Measurements from ENCODE around the gene ZFYVE28. TPM values are rescaled to one million over a fixed set of nuclear protein-coding genes. Genes with fewer than 3 reads are reported as not detected.

ZFYVE28 gene
- total and polyA plus RNA-seq, 7 donors: 1.7 to 7.7 (median 3.4) TPM

DNA sequence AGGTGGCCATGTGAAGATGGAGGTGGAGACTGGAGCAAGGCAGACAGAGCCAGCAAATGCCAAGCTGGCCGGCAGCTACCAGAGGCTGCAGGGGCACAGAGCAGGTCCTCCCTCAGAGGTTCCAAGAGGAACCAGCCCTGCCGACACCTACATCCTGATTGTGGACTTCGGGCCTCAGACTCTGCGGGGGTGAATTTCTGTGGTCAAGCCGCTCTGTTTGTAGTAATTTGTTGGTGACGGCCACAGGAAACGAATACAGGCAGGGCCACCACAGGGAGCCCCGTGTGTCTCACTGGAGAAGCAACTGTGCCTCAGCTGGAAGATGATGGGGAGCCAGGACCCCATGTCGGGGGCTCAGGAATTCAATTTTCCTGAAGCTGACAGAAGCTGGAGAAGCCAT is 28.3 kb downstream of the ZFYVE28 start:
- 77 to 83% (median 81%) methylated on average over 9 of the region's 9 CpGs for whole genome bisulfite sequencing, 3 donors
- no peak for ATAC-seq
- Histone ChIP-seq H3K27ac (no peak overlapping the region), H3K4me1 (peaks cover 22% of the 10 kb centered on the region), H3K27me3 (ENCODE audit: insufficient read depth in 3 of 3, low read length in 2 of 3) (no peaks in the 10 kb centered on the region), H3K36me3 (ENCODE audit: insufficient read depth in 1 of 2, low read depth in 1 of 2) (no peaks in the 10 kb centered on the region), H3K9me3 (no peaks in the 10 kb centered on the region), H3K4me3 (no peak overlapping the region)
- TF ChIP-seq, protein P1, sequence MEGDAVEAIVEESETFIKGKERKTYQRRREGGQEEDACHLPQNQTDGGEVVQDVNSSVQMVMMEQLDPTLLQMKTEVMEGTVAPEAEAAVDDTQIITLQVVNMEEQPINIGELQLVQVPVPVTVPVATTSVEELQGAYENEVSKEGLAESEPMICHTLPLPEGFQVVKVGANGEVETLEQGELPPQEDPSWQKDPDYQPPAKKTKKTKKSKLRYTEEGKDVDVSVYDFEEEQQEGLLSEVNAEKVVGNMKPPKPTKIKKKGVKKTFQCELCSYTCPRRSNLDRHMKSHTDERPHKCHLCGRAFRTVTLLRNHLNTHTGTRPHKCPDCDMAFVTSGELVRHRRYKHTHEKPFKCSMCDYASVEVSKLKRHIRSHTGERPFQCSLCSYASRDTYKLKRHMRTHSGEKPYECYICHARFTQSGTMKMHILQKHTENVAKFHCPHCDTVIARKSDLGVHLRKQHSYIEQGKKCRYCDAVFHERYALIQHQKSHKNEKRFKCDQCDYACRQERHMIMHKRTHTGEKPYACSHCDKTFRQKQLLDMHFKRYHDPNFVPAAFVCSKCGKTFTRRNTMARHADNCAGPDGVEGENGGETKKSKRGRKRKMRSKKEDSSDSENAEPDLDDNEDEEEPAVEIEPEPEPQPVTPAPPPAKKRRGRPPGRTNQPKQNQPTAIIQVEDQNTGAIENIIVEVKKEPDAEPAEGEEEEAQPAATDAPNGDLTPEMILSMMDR (IDR thresholded peaks at IDR 0.05): no peak
- intact Hi-C loops (cut with DNase I): no loop called here
- DNase-seq: no peak

DNA sequence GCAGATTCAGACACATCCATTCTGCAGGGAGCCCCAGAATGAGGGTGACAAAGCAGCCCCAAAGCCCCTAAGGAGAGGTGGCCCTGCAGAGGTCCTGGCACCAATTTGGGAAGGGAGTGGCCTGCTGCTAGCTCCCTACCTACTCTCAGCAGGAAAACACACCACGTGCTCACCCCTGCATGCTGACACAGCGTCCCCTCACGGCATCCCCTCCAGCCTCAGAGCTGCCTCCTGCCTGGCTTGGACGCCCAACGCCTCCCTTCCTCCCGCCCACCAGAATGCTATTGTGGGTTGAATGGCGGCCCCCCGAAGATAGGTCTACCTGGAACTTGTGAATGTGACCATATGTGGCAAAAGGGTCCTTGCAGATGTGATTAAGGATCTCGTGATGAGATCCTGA is 28.8 kb downstream of the ZFYVE28 start:
- TF ChIP-seq, protein P1 (IDR thresholded peaks at IDR 0.05): no peak
- Histone ChIP-seq H3K27me3 (ENCODE audit: insufficient read depth in 3 of 3, low read length in 2 of 3) (no peaks in the 10 kb centered on the region), H3K27ac (no peak overlapping the region), H3K9me3 (no peaks in the 10 kb centered on the region), H3K4me3 (no peak overlapping the region), H3K4me1 (peaks cover 18% of the 10 kb centered on the region), H3K36me3 (ENCODE audit: insufficient read depth in 1 of 2, low read depth in 1 of 2) (no peaks in the 10 kb centered on the region)
- intact Hi-C loops (cut with DNase I): no loop called here
- DNase-seq (no peak), ATAC-seq (no peak)
- WGBS, 3 donors: 83 to 88% (median 84%) methylated on average over 9 of the region's 9 CpGs

DNA sequence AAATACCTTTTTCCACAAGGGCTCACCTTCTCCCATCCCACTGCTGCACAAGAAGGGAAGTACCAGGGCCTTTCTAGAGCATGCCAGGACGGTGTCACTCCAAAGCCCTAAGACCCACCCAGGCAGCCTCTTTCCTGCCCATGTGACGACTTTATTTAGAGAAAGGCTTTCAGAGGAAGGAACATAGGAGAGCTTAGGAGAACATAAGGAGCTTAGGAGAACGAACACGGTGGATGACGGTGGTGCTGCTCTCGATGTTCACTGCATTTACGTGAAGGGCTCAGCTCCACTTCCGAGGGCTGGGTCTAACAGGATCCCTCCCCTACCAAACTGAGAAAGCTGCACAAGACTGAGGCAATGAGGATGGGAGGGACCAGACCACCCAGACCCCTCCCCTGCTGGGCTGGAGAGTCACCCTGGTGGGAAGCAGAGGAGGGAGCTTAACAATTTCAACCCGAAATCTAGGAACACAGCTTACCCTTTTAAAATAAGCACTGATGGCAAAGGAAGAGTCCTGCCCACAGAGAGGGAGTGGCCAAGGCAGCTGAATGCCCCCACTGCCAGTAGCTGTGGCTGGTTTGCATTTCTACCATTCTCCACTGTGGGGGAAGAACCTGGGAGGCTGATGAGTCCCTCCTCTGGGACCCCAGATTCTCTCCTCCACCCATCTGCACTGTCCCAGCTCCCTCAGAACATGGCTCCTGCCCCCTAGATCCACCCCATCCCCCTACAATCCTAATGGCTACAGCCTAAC is 29.8 kb downstream of the ZFYVE28 start:
- 45 to 57% (median 51%) methylated on average over 9 of the region's 9 CpGs for WGBS, 3 donors
- no peak for DNase-seq

DNA sequence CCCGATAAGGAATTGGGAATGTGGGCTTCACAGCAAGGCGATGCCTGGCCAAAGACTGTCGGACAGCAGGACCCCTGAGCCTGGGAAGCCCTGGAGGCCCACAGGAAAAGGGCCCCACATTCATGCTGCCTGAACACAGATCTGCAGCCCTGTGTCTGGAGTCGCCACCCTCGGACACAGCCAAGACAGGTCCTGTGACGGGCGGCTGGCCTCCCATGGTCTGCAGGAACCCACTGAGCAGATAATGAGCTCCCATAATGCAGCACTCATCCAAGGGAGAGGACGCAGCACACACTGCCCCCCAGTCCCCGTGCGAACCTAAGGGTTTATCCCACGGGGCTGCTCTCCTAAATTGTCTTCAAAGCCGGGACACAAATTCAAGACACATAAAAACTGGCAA is 30.6 kb downstream of the ZFYVE28 start:
- H3K27ac ChIP-seq: no peak overlapping the region
- no peaks in the 10 kb centered on the region for H3K27me3 ChIP-seq (ENCODE audit: insufficient read depth in 3 of 3, low read length in 2 of 3)
- no peak overlapping the region for H3K4me3 ChIP-seq
- TF ChIP-seq, protein P1 (IDR thresholded peaks at IDR 0.05): no peak
- ATAC-seq (no peak), DNase-seq (no peak)
- intact Hi-C loops (cut with DNase I): no loop called here
- 93 to 95% (median 93%) methylated on average over 12 of the region's 12 CpGs for WGBS, 3 donors
- H3K4me1 ChIP-seq: peaks cover 8% of the 10 kb centered on the region
- H3K36me3 ChIP-seq (ENCODE audit: insufficient read depth in 1 of 2, low read depth in 1 of 2): no peaks in the 10 kb centered on the region
- no peaks in the 10 kb centered on the region for H3K9me3 ChIP-seq

More for the DNA sequence above, 29.8 kb downstream of the ZFYVE28 start:
- intact Hi-C loops (cut with DNase I): no loop called here
- ATAC-seq: peak in 2 of 4 donors; percentile 28 to 30
- Histone ChIP-seq H3K27ac (no peak overlapping the region), H3K4me3 (no peak overlapping the region), H3K4me1 (peaks cover 8% of the 10 kb centered on the region), H3K36me3 (ENCODE audit: insufficient read depth in 1 of 2, low read depth in 1 of 2) (no peaks in the 10 kb centered on the region), H3K9me3 (no peaks in the 10 kb centered on the region), H3K27me3 (ENCODE audit: insufficient read depth in 3 of 3, low read length in 2 of 3) (no peaks in the 10 kb centered on the region)
- TF ChIP-seq, protein P1 (IDR thresholded peaks at IDR 0.05): no peak

DNA sequence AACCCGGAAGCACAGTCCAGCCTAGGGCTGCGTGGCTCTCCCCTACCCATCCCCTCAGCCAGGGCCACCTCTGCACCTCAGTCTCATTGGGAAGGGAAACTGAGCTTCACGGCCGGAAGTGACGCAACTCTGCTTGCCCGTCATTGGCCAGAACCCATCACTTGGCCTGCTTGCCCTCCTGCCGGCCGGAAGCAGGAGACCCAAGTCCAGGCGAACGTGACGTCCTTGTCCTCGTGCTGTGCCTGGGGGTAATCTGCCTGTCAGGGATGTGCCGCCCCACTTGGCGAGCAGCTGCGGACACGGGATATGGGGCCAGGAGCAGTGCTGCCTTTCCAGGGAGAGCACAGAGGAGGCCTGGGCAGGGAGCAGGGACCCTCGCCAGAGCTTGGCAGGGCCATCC is 31.2 kb downstream of the ZFYVE28 start:
- TF ChIP-seq, protein P1 (IDR thresholded peaks at IDR 0.05): no peak
- H3K27me3 ChIP-seq (ENCODE audit: insufficient read depth in 3 of 3, low read length in 2 of 3): no peaks in the 10 kb centered on the region
- no peak overlapping the region for H3K27ac ChIP-seq
- H3K9me3 ChIP-seq: no peaks in the 10 kb centered on the region
- ATAC-seq (peak in 1 of 4 donors; percentile 26), DNase-seq (no peak)
- peaks cover 8% of the 10 kb centered on the region for H3K4me1 ChIP-seq
- 78 to 84% (median 78%) methylated on average over 16 to 17 of the region's 17 CpGs for WGBS, 3 donors
- H3K36me3 ChIP-seq (ENCODE audit: insufficient read depth in 1 of 2, low read depth in 1 of 2): no peaks in the 10 kb centered on the region
- no peak overlapping the region for H3K4me3 ChIP-seq
- intact Hi-C loops (cut with DNase I): no loop called here

All from psoas muscle (tissue), 8 donors.